Hippocampal formation (tissue), 2 donors: ENCODE results near the gene FBXW4.

Experiments used
- DNase-seq, 2 donors: peaks; one replicate each; lab custom pipeline; 2025; lab: John Stamatoyannopoulos, UW

FBXW4 gene

GRCh38 chr10:101566333-101567164 lies 128.4 kb downstream of the FBXW4 start:
- no peak for DNase-seq

DNA sequence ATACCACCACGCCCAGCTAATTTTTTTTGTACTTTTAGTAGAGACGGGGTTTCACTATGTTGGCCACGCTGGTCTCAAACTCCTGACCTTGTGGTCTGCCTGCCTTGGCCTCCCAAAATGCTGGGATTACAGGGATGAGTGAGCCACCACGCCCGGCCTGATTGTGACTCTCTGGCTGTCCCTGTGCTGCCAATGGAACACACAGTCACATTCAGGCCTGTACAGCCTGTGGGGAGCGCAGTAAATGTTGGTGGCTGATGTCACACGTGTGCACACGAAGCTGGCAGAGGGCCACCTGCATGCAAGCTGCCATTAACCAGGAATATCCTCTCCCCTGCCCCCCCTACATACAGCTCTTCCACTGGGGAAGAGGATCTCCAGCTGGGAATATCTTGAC lies 129.0 kb downstream of the FBXW4 start:
- no peak for DNase-seq

DNA sequence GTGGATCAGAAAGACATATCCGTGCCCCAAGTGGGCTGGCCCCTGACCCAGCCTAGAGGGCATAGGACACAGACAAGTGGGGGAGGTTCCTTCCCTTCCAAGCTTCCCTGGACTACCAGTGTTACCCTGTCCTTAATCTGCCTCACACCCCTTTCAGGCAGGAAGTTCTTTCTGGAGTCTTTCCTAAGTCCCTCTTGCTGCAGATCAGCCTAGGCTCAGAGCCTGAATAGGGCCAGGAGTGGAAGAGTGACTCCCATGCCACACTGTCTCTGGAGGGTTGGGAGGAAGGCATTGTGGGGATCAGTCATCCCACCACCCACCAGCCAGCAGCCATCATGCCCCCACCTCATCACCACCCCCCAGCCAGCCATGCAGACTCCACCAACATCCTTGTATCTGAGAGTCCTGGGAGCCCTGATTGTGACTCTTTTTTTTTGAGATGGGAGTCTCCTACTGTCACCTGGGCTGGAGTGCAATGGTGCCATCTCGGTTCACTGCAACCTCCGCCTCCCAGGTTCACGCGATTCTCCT lies 129.5 kb downstream of the FBXW4 start:
- no peak for DNase-seq

GRCh38 chr10:101564490-101564991 lies 130.4 kb downstream of the FBXW4 start:
- no peak for DNase-seq

- DNase-seq, result no peak
Observed at GRCh38 chr10:101563497-101564040, 131.4 kb downstream of the FBXW4 start.

GRCh38 chr10:101563007-101563406 lies 132.0 kb downstream of the FBXW4 start:
- no peak for DNase-seq

GRCh38 chr10:101562231-101562630 lies 132.7 kb downstream of the FBXW4 start:
- no peak for DNase-seq

GRCh38 chr10:101561068-101561915 lies 133.7 kb downstream of the FBXW4 start:
- no peak for DNase-seq
